NCI-H1092 treated with DMSO at 0.1 percent for 48 hours (cell line): ENCODE results near the gene CYP39A1.
"Not testable (repeated sequence)": the region's sequence is repeated elsewhere in the genome, so short reads cannot be mapped to it uniquely, and the experiment has no call there.

Source experiments
- DNase-seq: peaks from one replicate; lab custom pipeline; 2025; lab: John Stamatoyannopoulos, UW

CYP39A1 gene

DNA sequence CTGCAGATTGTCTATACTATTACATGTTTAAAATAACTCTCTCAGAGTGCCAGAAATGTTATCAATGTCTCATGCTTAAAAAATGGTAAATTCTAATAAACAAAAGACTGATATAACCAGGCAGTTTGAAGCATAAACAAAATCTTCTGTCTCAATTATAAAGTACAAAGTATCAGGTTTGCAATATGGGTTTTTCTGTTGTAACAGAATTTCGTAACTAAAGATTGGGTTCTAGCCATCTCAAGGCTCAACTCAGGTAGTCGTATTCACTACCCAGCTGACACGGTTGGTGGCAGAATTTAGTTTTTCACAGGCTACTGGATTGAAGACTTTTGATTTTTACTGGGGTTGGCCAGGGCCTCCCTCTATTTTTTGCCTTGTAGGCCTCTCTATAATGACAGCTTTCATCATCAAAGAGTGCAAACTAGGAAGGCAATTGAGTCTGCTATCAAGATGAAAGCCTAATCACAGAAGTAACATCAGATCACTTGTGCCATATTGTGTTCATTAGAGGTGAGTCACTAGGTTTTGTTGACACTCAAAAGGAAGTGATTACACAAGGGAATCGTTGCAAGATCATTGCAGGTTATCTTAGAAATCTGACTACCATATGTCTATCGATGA, 3.6 kb downstream of the CYP39A1 start:
- no peak for DNase-seq

DNA sequence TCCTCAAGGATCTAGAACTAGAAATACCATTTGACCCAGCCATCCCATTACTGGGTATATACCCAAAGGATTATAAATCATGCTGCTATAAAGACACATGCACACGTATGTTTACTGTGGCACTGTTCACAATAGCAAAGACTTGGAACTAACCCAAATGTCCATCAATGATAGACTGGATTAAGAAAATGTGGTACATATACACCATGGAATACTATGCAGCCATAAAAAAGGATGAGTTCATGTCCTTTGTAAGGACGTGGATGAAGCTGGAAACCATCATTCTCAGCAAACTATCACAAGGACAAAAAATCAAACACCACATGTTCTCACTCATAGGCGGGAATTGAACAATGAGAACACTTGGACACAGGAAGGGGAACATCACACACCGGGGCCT, 4.5 kb downstream of the CYP39A1 start:
- DNase-seq = not testable (repeated sequence)

DNA sequence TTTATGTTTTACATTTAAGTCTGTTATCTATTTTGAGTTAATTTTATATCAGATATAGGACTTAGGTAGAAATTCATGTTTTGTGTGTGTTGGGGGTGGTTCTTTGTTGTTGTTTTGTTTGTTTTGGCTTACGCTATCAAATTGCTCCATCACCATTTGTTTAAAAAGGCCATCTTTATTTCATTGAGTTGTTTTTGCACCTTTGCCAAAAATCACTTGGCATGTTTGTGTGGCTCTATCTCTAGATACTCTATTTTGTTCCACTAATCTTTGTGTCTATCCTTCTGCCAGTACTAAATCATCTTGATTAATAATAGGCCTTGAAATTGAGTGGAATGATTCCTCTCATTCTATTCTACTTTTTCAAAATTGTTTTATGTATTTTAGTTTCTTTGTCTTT, 7.4 kb downstream of the CYP39A1 start:
- DNase-seq = no peak

- no peak for DNase-seq
Observed at GRCh38 chr6:46642928-46643751, 9.5 kb downstream of the CYP39A1 start.

- DNase-seq = no peak
Observed at GRCh38 chr6:46638650-46639049, 14.0 kb downstream of the CYP39A1 start.

DNA sequence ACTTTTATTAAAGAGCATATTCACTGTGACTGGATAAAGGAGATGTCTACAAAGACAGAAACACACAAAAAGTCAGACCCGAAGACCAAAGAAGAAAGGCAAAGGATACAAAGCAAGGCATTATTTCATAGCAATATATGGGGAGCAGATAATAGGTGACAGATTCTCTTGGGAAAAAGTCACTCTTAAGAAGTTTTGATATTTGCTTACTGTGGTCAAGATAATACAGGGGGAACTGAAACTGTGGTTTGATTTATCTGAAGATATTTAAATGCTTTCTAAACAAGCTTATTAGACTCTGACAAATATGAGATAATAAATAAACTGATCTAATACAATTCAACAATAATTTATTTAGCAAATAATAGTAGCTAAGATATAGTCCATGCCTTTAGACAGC, 14.7 kb downstream of the CYP39A1 start:
- DNase-seq = no peak

- DNase-seq = no peak
Observed at GRCh38 chr6:46637145-46637544, 15.5 kb downstream of the CYP39A1 start.

DNA sequence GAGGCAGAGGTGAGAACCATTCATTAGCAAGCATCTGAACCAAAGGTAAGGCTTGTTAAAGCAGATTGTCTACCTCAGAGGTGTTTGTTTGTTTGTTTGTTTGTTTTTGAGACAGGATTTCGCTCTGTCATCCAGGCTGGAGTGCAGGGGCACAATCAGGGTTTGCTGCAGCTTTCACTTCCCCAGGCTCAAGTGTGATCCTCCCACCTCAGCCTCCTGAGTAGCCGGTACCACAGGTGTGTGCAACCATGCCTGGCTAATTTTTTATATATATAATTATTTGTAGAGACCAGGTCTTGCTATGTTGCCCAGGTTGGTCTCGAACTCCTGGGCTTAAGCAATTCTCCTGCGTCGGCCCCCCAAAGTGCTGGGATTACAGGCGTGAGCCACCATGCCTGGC, 17.2 kb downstream of the CYP39A1 start:
- no peak for DNase-seq

DNA sequence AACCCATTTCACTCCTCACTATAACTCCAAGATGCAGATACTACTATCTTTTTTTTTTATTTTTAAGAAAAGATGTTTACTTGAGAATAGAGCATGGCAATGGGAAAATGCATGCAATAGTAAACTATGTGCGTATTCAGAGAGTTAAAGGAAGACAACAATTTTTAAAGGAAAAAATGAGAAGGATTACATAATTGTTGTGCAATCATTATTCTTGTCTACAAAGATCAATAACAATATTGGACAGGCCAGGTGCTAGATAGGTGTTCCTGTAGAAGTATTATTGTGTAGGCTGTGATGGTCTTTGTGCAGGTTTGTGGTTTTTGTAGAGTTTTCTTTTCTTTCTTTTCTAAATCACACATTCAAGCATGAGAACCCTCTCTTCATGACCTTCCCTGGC, 20.6 kb downstream of the CYP39A1 start:
- no peak for DNase-seq

DNA sequence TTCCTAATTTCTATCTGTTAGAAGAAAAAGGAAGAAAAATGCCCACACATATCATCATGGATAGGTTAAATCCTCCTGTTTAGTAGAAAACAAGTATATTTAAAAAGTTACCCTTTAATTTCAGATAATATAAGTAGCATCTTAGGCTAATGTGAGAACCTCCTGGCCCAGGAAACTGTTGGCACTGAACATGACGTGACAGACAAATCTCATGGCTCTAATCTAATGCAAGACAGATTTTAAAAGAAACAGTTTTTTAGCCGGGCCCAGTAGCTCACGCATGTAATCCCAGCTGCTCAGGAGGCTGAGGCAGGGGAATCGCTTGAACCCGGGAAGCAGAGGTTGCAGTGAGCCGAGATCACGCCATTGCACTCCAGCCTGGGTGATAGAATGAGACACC, 22.9 kb downstream of the CYP39A1 start:
- DNase-seq = no peak

- DNase-seq = no peak
Observed at GRCh38 chr6:46628976-46629375, 23.6 kb downstream of the CYP39A1 start.

DNA sequence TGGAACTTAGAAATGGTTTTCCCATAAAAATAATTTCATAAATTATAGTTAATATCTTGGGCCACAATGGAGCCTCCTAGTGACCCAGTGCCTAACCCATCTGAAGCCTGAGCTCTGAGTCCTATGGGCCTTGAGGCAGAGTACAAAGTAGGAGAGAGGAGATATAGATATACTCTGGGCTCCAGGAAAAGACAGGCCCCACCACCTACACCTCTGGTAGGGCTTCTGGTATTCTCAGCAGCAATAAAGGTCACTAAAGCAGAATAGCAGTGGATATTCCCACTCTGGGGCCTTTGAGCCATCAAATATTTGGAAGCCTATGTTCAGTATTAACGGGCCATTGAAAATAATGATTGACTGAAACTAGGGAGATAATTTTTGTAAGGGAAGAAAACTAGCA, 24.1 kb downstream of the CYP39A1 start:
- DNase-seq = no peak

- DNase-seq = no peak
Observed at GRCh38 chr6:46626976-46627375, 25.6 kb downstream of the CYP39A1 start.

- DNase-seq = no peak
Observed at GRCh38 chr6:46626228-46626909, 26.2 kb downstream of the CYP39A1 start.

DNA sequence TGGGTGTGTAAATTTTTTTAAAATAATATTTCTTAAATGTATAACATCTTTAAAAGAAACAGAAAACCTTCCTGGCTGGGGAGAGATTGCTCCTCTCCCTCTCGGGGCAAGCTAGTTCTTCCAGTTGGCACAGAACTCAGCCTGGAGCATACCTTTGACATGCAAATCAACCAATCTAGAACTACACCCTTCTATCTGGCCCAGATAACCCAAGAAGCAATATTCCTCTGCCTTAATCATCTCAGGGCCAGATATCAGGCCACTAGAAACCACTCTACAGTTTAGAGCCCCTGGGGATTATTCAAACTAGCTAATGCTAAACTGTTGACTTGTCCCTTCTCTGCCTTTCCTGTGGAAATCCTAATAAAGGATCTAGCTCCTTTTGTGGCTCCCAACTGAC, 33.9 kb downstream of the CYP39A1 start:
- no peak for DNase-seq

- DNase-seq = no peak
Observed at GRCh38 chr6:46612645-46613044, 40.0 kb downstream of the CYP39A1 start.

DNA sequence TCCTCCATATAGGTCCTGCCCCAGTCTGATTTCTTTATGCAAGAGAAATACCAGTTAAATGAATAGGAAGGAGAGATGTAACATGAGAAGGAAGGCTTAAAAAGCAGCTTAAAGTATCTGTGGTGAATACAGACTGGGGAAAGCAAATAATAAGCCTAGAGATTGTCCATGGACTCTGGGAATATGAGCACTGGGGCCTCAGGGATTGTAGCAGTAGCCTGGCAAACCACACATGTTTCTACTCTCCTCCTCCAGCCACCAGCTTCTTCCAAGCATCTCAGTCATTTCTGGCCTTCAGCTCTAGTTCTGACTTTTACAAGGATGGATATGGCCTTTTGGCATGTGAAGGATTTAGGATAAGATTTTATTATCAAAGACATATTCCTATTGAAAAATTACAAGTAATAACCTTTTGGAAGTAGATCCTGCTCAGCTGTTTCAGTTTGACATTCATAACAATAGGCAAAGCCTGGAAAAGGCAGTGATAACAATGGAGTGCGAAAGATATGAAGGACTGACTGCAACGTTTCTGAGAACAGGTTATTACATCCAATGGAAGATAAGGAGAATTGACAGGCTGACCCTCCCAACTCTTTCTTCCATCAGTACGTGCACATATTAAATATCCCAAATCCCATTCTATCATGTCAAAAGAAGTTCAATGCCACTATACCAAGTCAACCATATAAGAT, 41.6 kb downstream of the CYP39A1 start:
- DNase-seq = no peak

DNA sequence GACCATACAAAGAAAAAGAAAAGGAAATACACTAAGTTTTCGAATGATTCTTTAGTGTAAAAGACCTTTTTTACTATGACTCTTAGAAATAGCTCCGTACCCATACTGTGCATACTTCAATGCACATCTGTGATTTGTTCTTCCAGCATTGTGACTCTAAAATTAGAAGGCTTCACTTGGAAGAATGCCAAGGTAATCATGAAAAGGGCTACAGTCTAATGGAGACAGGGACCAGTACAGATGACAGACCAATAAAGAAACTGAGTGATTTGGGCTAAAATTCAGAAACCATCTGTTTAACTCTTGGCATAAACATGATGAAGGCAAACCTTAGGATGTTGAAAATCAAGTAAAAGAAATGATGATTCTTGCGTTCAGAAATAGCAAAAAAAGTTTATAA, 46.3 kb downstream of the CYP39A1 start:
- DNase-seq = no peak

DNA sequence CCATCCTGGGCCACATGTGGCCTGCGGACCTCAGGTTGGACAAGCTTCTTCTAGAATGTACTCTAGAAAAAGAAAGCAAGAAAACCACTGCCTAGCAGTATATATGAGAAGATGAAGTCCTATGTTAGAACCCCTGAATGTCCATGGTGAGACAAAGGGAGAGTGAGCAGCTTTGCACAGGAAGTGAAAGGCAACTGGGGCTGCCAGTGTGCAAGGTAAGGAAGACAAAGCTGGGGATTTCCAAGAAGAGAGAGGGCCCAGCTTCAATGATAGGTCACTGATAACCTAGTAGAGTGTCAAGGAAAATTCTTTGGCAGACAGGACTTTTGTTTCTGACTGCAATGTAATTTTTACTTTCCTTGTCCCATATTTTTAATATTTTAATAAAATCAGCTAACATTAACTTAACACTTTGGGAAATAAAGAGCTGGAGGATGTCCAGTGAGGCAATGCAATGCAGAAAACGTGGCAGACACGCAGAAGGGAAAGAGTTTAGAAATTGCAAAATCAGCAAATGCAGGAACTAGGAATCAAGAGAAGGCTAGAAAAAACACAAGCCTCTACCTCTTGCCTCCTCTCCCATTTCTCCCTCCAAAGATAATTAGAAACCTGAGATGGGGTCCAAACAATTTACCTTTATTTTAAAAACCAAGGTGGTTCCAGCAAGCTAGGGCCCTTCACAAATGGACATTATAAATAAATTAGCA, 47.4 kb downstream of the CYP39A1 start:
- DNase-seq = no peak

DNA sequence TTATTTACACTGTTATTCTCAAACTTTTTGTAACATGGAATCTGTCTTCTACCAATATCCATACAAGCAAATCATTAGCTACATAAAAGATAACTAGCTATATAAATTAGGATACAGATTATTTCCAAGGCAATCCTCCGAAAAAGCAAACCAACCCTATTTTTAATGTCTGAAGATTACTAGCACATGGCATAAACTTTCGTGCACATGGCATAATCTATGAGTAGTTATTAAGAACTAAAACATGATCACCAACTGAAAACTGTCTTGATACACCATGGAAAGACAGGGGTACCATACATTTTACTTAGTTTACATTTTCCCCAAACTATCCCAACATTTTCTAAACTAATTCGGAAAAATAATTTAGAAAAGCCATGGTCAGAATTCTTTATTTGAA, 54.4 kb downstream of the CYP39A1 start:
- DNase-seq = no peak

GRCh38 chr6:46592740-46593139, 59.9 kb downstream of the CYP39A1 start:
- DNase-seq = no peak

- DNase-seq = no peak
Observed at GRCh38 chr6:46592046-46592445, 60.6 kb downstream of the CYP39A1 start.
